ENCODE measurements around the gene TERB1. TPM values are rescaled to one million over a fixed set of nuclear protein-coding genes. Genes with fewer than 3 reads are reported as not detected.

Gene TERB1
- total RNA-seq, 2 donors from 2014 or later: 0.14 TPM; not detected in 1

DNA sequence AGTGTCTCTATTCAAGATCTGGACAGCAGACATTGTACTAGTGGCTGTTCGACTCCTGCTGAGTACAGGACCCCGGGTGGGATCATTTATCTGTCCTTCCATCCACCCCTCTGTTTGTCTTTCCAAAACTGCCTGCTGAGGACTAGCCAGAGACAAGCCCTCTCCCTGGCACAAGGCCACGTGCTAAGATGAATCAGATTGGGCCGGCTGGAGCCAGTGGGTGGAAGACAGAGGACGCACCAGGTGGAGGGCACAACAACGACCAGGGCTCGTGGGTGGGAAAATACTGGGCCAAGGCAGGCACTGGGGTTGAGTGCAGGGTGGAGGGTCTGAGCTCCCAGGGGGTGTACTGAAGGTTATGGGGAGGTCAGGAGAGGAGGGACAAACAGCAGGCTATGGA lies 41.4 kb upstream of the TERB1 start:
- no peak overlapping the region for H3K27ac Mint-ChIP-seq
- no peak overlapping the region for H3K4me3 Mint-ChIP-seq
- peaks cover 70% of the 10 kb centered on the region for H3K27me3 Mint-ChIP-seq (ENCODE audit: low read depth)
- DNase-seq: no peak
- peaks cover 0 to 1% of the 10 kb centered on the region in 2 donors for H3K9me3 Mint-ChIP-seq
- H3K36me3 Mint-ChIP-seq (ENCODE audit: insufficient read depth in 2 of 2): no peaks in the 10 kb centered on the region
- peaks cover 17% of the 10 kb centered on the region for H3K4me1 Mint-ChIP-seq (ENCODE audit: low read depth)
- ATAC-seq (replicated peaks in 1 of 2): no peak

GRCh38 chr16:66841366-66841765 lies 40.0 kb upstream of the TERB1 start:
- peaks cover 57% of the 10 kb centered on the region for H3K27me3 Mint-ChIP-seq (ENCODE audit: low read depth)

DNA sequence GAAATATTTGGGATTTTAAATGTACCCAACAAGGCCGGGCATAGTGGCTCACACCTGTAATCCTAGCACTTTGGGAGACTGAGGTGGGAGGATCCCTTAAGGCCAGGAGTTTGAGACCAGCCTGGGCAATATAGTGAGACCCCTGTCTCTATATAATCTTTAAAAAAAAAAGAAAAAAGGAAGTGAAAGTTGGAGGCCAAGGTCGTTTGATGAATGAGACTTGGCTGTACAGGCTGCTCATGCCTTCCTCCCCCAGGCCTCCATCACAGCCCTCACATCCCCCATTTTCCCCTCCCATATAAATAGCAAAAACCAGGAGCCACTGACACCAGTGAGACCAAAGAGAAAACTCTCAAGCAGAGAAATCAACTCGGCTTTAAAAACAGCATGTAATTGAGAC lies 39.5 kb upstream of the TERB1 start:
- Mint-ChIP-seq H3K27me3 (ENCODE audit: low read depth) (peaks cover 52% of the 10 kb centered on the region), H3K9me3 (peaks cover 0 to 1% of the 10 kb centered on the region in 2 donors), H3K4me3 (no peak overlapping the region), H3K27ac (no peak overlapping the region), H3K4me1 (ENCODE audit: low read depth) (peaks cover 11% of the 10 kb centered on the region), H3K36me3 (ENCODE audit: insufficient read depth in 2 of 2) (no peaks in the 10 kb centered on the region)
- ATAC-seq (replicated peaks in 1 of 2) (no peak), DNase-seq (no peak)

More at GRCh38 chr16:66841366-66841765, 40.0 kb upstream of the TERB1 start:
- Mint-ChIP-seq H3K27ac (no peak overlapping the region), H3K4me3 (no peak overlapping the region), H3K4me1 (ENCODE audit: low read depth) (peaks cover 11% of the 10 kb centered on the region), H3K36me3 (ENCODE audit: insufficient read depth in 2 of 2) (no peaks in the 10 kb centered on the region), H3K9me3 (peaks cover 0 to 1% of the 10 kb centered on the region in 2 donors)
- ATAC-seq (replicated peaks in 1 of 2) (no peak), DNase-seq (no peak)

DNA sequence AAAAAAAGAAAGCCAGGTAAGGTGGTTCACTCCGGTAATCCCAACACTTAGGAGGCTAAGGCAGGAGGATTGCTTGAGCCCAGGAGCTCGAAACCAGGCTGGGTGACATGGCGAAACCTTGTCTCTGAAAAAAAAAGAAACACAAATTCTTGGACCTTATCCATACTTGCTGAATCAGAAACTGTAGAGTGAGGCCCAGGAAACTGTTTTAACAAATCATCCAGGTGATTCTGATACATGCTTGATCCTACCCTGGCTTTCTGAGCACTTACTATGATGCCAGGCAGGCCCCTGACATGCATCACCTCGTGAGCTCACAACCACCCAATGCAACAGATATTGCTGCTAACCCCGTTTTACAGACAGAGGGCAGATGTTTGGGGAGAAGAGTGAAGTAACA lies 33.4 kb upstream of the TERB1 start:
- H3K4me3 Mint-ChIP-seq: no peak overlapping the region
- ATAC-seq (replicated peaks in 1 of 2): no peak
- H3K9me3 Mint-ChIP-seq: peaks cover 0 to 1% of the 10 kb centered on the region in 2 donors
- H3K36me3 Mint-ChIP-seq (ENCODE audit: insufficient read depth in 2 of 2): no peaks in the 10 kb centered on the region
- no peak for DNase-seq
- no peak overlapping the region for H3K27ac Mint-ChIP-seq
- peaks cover 16% of the 10 kb centered on the region for H3K27me3 Mint-ChIP-seq (ENCODE audit: low read depth)
- peaks cover 18% of the 10 kb centered on the region for H3K4me1 Mint-ChIP-seq (ENCODE audit: low read depth)

- ATAC-seq (replicated peaks in 1 of 2): peak in 1 of 2 donors; percentile 10
Measured at GRCh38 chr16:66832661-66833305, 31.4 kb upstream of the TERB1 start.

DNA sequence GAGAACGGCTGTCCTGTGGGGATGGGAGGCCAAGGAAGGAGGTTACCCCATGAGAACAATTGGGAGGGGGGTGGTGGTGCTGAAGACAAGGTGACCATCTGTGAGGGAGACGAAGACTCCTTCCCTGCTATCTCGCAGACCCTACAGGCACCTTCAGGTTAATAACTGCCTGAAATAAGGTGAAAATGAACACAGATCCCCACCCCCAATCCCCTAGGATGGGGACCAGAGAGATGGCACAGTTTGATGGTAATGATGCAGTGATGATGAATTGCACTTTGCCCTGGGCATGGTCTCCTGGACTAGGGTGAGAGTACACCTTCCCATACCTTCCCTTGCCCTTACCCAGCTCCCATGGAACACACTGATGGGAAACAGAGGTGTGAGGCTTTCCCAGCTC lies 30.8 kb upstream of the TERB1 start:
- H3K27ac Mint-ChIP-seq: no peak overlapping the region
- H3K27me3 Mint-ChIP-seq (ENCODE audit: low read depth): no peaks in the 10 kb centered on the region
- no peaks in the 10 kb centered on the region for H3K9me3 Mint-ChIP-seq
- DNase-seq (no peak), ATAC-seq (replicated peaks in 1 of 2) (no peak)
- H3K36me3 Mint-ChIP-seq (ENCODE audit: insufficient read depth in 2 of 2): peaks cover 4 to 7% of the 10 kb centered on the region in 2 donors
- H3K4me1 Mint-ChIP-seq (ENCODE audit: low read depth): peaks cover 40% of the 10 kb centered on the region
- H3K4me3 Mint-ChIP-seq: no peak overlapping the region

More at GRCh38 chr16:66832661-66833305, 31.4 kb upstream of the TERB1 start:
- Mint-ChIP-seq H3K9me3 (no peaks in the 10 kb centered on the region), H3K27me3 (ENCODE audit: low read depth) (no peaks in the 10 kb centered on the region), H3K4me1 (ENCODE audit: low read depth) (peaks cover 37% of the 10 kb centered on the region), H3K27ac (peak overlapping the region; percentile 8), H3K4me3 (no peak overlapping the region), H3K36me3 (ENCODE audit: insufficient read depth in 2 of 2) (peaks cover 2 to 4% of the 10 kb centered on the region in 2 donors)
- no peak for DNase-seq

DNA sequence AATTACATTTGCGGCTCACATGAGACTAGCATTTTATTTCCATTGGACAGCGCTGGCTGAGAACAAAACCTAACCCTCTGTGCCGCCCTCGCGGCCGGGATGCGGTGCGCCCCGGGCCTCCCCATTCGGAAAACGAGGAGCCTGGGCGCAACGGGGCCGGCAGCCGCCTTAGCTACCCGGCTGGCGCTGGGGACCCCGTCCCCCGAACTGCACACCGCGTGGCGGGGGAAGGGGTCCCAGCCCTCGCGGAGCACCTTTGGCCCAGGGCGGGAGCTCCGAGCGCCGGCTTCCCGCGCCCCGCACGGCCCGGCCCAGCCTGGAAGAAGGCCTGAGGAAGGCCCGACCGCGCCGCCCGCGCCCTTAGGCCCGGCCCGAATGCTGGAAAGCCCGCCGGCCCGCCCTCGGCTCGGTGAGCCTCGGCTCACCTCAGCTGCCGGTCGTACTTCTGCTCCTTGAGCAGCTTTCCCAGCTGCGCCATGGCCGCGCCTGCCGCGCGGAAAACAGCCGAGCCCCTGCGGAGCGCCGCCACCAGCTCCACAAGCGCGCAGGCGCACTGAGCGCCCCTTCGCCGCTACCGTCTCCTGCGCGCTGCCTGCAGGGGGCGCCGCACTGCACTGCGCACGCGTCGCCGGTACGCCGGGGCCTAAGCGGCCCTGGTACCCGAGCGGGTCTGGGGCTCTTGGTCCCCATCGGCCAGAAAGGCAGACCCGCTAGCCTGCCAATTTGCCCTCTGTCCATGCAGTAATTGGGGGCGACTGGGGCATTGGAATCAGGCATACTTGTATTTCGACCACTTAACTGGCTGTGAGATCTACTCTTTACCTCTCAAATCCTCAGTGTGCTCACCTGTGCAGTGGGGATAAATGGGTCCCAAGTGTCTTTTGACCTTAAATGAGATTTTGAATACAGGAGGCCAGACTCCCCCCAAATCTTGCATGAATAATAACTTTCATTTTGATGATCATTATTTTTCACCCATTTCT lies 29.3 kb upstream of the TERB1 start, which contains the start of gene NAE1:
NAE1 (minus strand) TSS at position 555 of the 983 bp plus-strand sequence; CDS start at position 478, 77 bp downstream.
- Mint-ChIP-seq H3K4me1 (ENCODE audit: low read depth) (peaks cover 49% of the 10 kb centered on the region), H3K9me3 (no peaks in the 10 kb centered on the region), H3K27ac (peak within 1 kb of the TSS; percentile 57), H3K4me3 (peak within 1 kb of the TSS; percentile 71 to 79), H3K27me3 (ENCODE audit: low read depth) (no peaks in the 10 kb centered on the region), H3K36me3 (ENCODE audit: insufficient read depth in 2 of 2) (peaks cover 5 to 14% of the 10 kb centered on the region in 2 donors)
- DNase-seq (peak; percentile 90 to 95), ATAC-seq (replicated peaks in 1 of 2) (peak; percentile 95 to 96)

GRCh38 chr16:66824006-66824405 lies 22.6 kb upstream of the TERB1 start:
- no peak overlapping the region for H3K4me3 Mint-ChIP-seq
- no peak overlapping the region for H3K27ac Mint-ChIP-seq
- H3K36me3 Mint-ChIP-seq (ENCODE audit: insufficient read depth in 2 of 2): peaks cover 7 to 33% of the 10 kb centered on the region in 2 donors
- H3K4me1 Mint-ChIP-seq (ENCODE audit: low read depth): peaks cover 24% of the 10 kb centered on the region
- DNase-seq: no peak
- no peak for ATAC-seq (replicated peaks in 1 of 2)
- no peaks in the 10 kb centered on the region for H3K27me3 Mint-ChIP-seq (ENCODE audit: low read depth)
- H3K9me3 Mint-ChIP-seq: no peaks in the 10 kb centered on the region

GRCh38 chr16:66814734-66815133 lies 13.3 kb upstream of the TERB1 start:
- H3K27me3 Mint-ChIP-seq (ENCODE audit: low read depth): no peaks in the 10 kb centered on the region
- H3K4me1 Mint-ChIP-seq (ENCODE audit: low read depth): no peaks in the 10 kb centered on the region
- no peak overlapping the region for H3K4me3 Mint-ChIP-seq
- H3K36me3 Mint-ChIP-seq (ENCODE audit: insufficient read depth in 2 of 2): peaks cover 1 to 36% of the 10 kb centered on the region in 2 donors
- H3K27ac Mint-ChIP-seq: no peak overlapping the region
- ATAC-seq (replicated peaks in 1 of 2): no peak
- H3K9me3 Mint-ChIP-seq: no peaks in the 10 kb centered on the region
- no peak for DNase-seq

GRCh38 chr16:66811043-66811442 lies 9.7 kb upstream of the TERB1 start:
- Mint-ChIP-seq H3K9me3 (no peaks in the 10 kb centered on the region), H3K27me3 (ENCODE audit: low read depth) (no peaks in the 10 kb centered on the region), H3K36me3 (ENCODE audit: insufficient read depth in 2 of 2) (peaks cover 0 to 22% of the 10 kb centered on the region in 2 donors), H3K4me3 (no peak overlapping the region), H3K4me1 (ENCODE audit: low read depth) (no peaks in the 10 kb centered on the region), H3K27ac (no peak overlapping the region)
- ATAC-seq (replicated peaks in 1 of 2) (no peak), DNase-seq (no peak)

DNA sequence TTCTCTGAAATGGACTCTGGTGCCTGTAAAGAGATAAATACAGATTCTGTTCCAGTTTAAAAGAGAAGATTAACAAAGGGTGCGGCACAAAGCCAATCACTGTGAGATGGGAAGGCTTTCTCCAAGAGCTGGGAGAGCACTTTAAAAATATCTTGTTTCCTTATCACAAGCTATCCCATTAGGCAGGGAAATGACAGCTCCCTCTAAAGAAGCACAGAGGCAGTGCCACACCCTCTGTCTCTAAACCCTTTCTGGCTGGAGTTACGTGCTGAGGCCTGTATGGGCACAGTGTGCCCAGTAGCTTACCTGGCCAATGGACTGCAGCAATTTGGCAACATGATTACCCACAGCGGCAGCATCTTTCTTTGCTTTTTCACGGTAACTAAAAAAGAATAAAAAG lies 9.0 kb upstream of the TERB1 start:
- no peaks in the 10 kb centered on the region for H3K27me3 Mint-ChIP-seq (ENCODE audit: low read depth)
- H3K36me3 Mint-ChIP-seq (ENCODE audit: insufficient read depth in 2 of 2): peaks cover 3 to 26% of the 10 kb centered on the region in 2 donors
- no peak for ATAC-seq (replicated peaks in 1 of 2)
- H3K27ac Mint-ChIP-seq: no peak overlapping the region
- H3K9me3 Mint-ChIP-seq: no peaks in the 10 kb centered on the region
- no peaks in the 10 kb centered on the region for H3K4me1 Mint-ChIP-seq (ENCODE audit: low read depth)
- no peak overlapping the region for H3K4me3 Mint-ChIP-seq
- no peak for DNase-seq

DNA sequence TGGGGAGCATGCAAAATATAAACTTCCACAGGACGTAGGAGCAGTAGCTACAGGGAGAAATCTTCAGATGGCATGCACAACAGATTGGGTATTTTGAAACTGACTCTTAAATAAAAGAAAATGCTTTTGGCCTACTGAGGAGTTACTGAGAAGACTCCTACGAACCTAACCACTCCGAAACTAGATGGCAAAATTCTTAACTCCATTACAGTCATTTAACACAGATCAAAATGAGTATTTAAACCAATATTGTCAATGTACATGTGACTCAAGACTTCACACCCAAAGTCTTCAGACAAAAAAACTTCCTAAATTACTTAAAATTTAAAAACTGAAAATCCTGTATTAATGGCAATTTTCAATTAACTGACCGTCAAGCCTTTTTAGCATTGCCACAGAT lies 8.4 kb upstream of the TERB1 start:
- Mint-ChIP-seq H3K27me3 (ENCODE audit: low read depth) (no peaks in the 10 kb centered on the region), H3K27ac (no peak overlapping the region), H3K36me3 (ENCODE audit: insufficient read depth in 2 of 2) (peaks cover 7 to 26% of the 10 kb centered on the region in 2 donors), H3K9me3 (no peaks in the 10 kb centered on the region), H3K4me1 (ENCODE audit: low read depth) (no peaks in the 10 kb centered on the region), H3K4me3 (no peak overlapping the region)
- no peak for DNase-seq
- ATAC-seq (replicated peaks in 1 of 2): no peak

- H3K36me3 Mint-ChIP-seq (ENCODE audit: insufficient read depth in 2 of 2): peaks cover 7 to 24% of the 10 kb centered on the region in 2 donors
- H3K4me1 Mint-ChIP-seq (ENCODE audit: low read depth): no peaks in the 10 kb centered on the region
- H3K27me3 Mint-ChIP-seq (ENCODE audit: low read depth): no peaks in the 10 kb centered on the region
- H3K27ac Mint-ChIP-seq: no peak overlapping the region
- DNase-seq: no peak
- ATAC-seq (replicated peaks in 1 of 2): no peak
- H3K9me3 Mint-ChIP-seq: no peaks in the 10 kb centered on the region
- no peak overlapping the region for H3K4me3 Mint-ChIP-seq
Measured at GRCh38 chr16:66802159-66802558, 775 bp upstream of the TERB1 start.
